Measurements from ENCODE around the gene FALEC.

FALEC gene

GRCh38 chr1:150582371-150582770, 66.8 kb downstream of the FALEC start:
- Histone ChIP-seq H3K27ac (no peak overlapping the region), H3K27me3 (ENCODE audit: insufficient read depth, low read depth, severe bottlenecking) (no peaks in the 10 kb centered on the region), H3K4me3 (ENCODE audit: low read depth, low read length) (no peak overlapping the region), H3K36me3 (peaks cover 20% of the 10 kb centered on the region), H3K9me3 (ENCODE audit: severe bottlenecking) (no peaks in the 10 kb centered on the region)
- no peak for DNase-seq
- no peak for TF ChIP-seq CTCF (IDR thresholded peaks at IDR 0.05; ENCODE audit: low read depth, low read length)
